ENCODE data around the gene FADD. TPM values are rescaled to one million over a fixed set of nuclear protein-coding genes. Genes with fewer than 3 reads are reported as not detected.

FADD gene
- total and polyA plus RNA-seq, 10 donors, result 11.3 to 28.8 (median 23.1) TPM

- TF ChIP-seq, protein P1, sequence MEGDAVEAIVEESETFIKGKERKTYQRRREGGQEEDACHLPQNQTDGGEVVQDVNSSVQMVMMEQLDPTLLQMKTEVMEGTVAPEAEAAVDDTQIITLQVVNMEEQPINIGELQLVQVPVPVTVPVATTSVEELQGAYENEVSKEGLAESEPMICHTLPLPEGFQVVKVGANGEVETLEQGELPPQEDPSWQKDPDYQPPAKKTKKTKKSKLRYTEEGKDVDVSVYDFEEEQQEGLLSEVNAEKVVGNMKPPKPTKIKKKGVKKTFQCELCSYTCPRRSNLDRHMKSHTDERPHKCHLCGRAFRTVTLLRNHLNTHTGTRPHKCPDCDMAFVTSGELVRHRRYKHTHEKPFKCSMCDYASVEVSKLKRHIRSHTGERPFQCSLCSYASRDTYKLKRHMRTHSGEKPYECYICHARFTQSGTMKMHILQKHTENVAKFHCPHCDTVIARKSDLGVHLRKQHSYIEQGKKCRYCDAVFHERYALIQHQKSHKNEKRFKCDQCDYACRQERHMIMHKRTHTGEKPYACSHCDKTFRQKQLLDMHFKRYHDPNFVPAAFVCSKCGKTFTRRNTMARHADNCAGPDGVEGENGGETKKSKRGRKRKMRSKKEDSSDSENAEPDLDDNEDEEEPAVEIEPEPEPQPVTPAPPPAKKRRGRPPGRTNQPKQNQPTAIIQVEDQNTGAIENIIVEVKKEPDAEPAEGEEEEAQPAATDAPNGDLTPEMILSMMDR (IDR thresholded peaks at IDR 0.05 in 8 of 11, conservative IDR thresholded peaks at IDR 0.05 in 3 of 11), result no peak
- no peak for DNase-seq
- Histone ChIP-seq H3K27ac (no peak overlapping the region), H3K9me3 (peaks cover 0 to 3% (median 0%) of the 10 kb centered on the region in 8 donors), H3K4me1 (no peaks in the 10 kb centered on the region), H3K4me3 (no peak overlapping the region), H3K36me3 (no peaks in the 10 kb centered on the region), H3K27me3 (replicated peaks in 1 of 7) (peaks cover 0 to 42% (median 0%) of the 10 kb centered on the region in 7 donors)
- intact Hi-C loops (cut with DNase I; ENCODE audit: low total_unique reads), result no loop called here
- WGBS, 5 donors, result 85 to 95% (median 90%) methylated on average over 26 to 28 of the region's 28 CpGs
Measured at GRCh38 chr11:70185348-70186055, 17.6 kb upstream of the FADD start.

GRCh38 chr11:70186420-70186819 is 16.7 kb upstream of the FADD start:
- H3K27me3 ChIP-seq (replicated peaks in 1 of 7), result peaks cover 0 to 42% (median 0%) of the 10 kb centered on the region in 7 donors
- TF ChIP-seq POLR2AphosphoS5 (IDR thresholded peaks at IDR 0.05), result no peak
- no peak for TF ChIP-seq POLR2A (IDR thresholded peaks at IDR 0.05)
- TF ChIP-seq, protein P1 (IDR thresholded peaks at IDR 0.05 in 8 of 11, conservative IDR thresholded peaks at IDR 0.05 in 3 of 11), result no peak
- WGBS, 5 donors, result 90 to 95% (median 91%) methylated on average over 4 to 6 of the region's 6 CpGs

DNA sequence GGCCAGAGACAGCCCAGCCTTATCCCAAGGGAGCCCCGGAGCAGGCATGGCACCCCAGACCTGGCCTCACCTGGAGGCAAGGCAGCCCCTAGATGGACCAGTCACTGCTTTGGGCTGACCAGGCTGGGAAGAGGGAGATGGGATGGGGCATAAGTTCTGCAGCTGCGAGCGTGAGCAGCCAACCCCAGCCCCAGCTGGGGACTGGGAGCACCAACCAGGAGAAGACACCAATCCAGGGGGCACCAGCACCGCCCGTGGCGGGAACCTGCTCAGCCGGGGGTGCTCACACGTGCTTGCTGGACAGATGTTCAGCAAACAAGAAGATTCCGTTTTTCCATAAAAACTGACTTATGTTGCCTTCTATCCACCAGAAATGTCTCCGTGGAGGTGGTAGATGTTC is 16.2 kb upstream of the FADD start:
- Histone ChIP-seq H3K9me3 (peaks cover 0 to 3% (median 0%) of the 10 kb centered on the region in 8 donors), H3K4me3 (no peak overlapping the region), H3K36me3 (no peaks in the 10 kb centered on the region), H3K27ac (no peak overlapping the region), H3K4me1 (peaks cover 0 to 7% (median 2%) of the 10 kb centered on the region in 6 donors), H3K27me3 (replicated peaks in 1 of 7) (peaks cover 0 to 48% (median 0%) of the 10 kb centered on the region in 7 donors)
- DNase-seq, result no peak
- intact Hi-C loops (cut with DNase I; ENCODE audit: low total_unique reads), result no loop called here
- WGBS, 5 donors, result 85 to 93% (median 90%) methylated on average over 9 to 10 of the region's 10 CpGs
- no peak for TF ChIP-seq POLR2A (IDR thresholded peaks at IDR 0.05)
- no peak for TF ChIP-seq POLR2AphosphoS5 (IDR thresholded peaks at IDR 0.05)
- TF ChIP-seq, protein P1 (IDR thresholded peaks at IDR 0.05 in 8 of 11, conservative IDR thresholded peaks at IDR 0.05 in 3 of 11), result no peak

More at GRCh38 chr11:70186420-70186819, 16.7 kb upstream of the FADD start:
- Histone ChIP-seq H3K4me3 (no peak overlapping the region), H3K36me3 (no peaks in the 10 kb centered on the region), H3K4me1 (peaks cover 0 to 2% (median 0%) of the 10 kb centered on the region in 6 donors), H3K9me3 (peaks cover 0 to 3% (median 0%) of the 10 kb centered on the region in 8 donors), H3K27ac (no peak overlapping the region)
- intact Hi-C loops (cut with DNase I; ENCODE audit: low total_unique reads), result no loop called here
- DNase-seq, result no peak

GRCh38 chr11:70187771-70188170 is 15.3 kb upstream of the FADD start:
- no peak overlapping the region for H3K4me3 ChIP-seq
- intact Hi-C loops (cut with DNase I; ENCODE audit: low total_unique reads), result no loop called here
- no peaks in the 10 kb centered on the region for H3K36me3 ChIP-seq
- H3K9me3 ChIP-seq, result peaks cover 0 to 3% (median 0%) of the 10 kb centered on the region in 8 donors
- TF ChIP-seq, protein P1 (IDR thresholded peaks at IDR 0.05 in 8 of 11, conservative IDR thresholded peaks at IDR 0.05 in 3 of 11), result no peak
- TF ChIP-seq POLR2AphosphoS5 (IDR thresholded peaks at IDR 0.05), result no peak
- no peak for TF ChIP-seq POLR2A (IDR thresholded peaks at IDR 0.05)
- DNase-seq, result no peak
- no peak overlapping the region for H3K27ac ChIP-seq
- H3K4me1 ChIP-seq, result peaks cover 0 to 7% (median 2%) of the 10 kb centered on the region in 6 donors
- H3K27me3 ChIP-seq (replicated peaks in 1 of 7), result peaks cover 0 to 54% (median 0%) of the 10 kb centered on the region in 7 donors
- WGBS, 5 donors, result 74 to 93% (median 86%) methylated on average over 10 to 15 of the region's 15 CpGs
